Endothelial cell of umbilical vein (primary cell): Measurements from ENCODE around the gene SCGB1D1. TPM values are rescaled to one million over a fixed set of nuclear protein-coding genes. Genes with fewer than 3 reads are reported as not detected.

Source experiments
- BruUV-seq: library from RNA; stranded (reverse); fragments of 400-500 nt; replicated peaks from 2 replicates; lab custom pipeline; 2021; lab: Mats Ljungman, UMichigan
- CTCF ChIA-PET: fragments of 300-600, 350-600 bp; sonication (Branson Sonifier 250); formaldehyde crosslinking; loops from one replicate; lab custom pipeline; 2021; ENCODE audit warnings: antibody characterized with exemption, inconsistent platforms; lab: Charles Lee
- POLR2A ChIA-PET: fragments of 300-600, 350-600 bp; sonication (Branson Sonifier 250); formaldehyde crosslinking; loops from one replicate; lab custom pipeline; 2021; ENCODE audit warnings: antibody characterized with exemption, inconsistent platforms; lab: Charles Lee
- DNase-seq: peaks from one replicate; pipeline ENCODE4 v3.0.0-alpha.2; 2011; ENCODE audit warnings: low read depth, low spot score
- FAIRE-seq: peaks from 2 replicates; lab custom pipeline; 2011; peaks lifted over from hg19 to GRCh38; lab: Jason Lieb, UNC
- H2AFZ ChIP-seq: 2 replicates; pipeline ENCODE4 v1.6.0; 2012; ENCODE audit warnings: low read depth, low read length, control low read depth, inconsistent platforms
- H3K27ac ChIP-seq: 2 replicates; pipeline ENCODE4 v1.5.1; 2011; ENCODE audit warnings: low read depth, mild to moderate bottlenecking, control low read depth, low read length, moderate library complexity; ENCODE audit not compliant: insufficient read depth
- H3K27me3 ChIP-seq, 2 experiments: 2 replicates each; pipeline versions ENCODE4 v1.6.0 to v1.6.1; 2011; ENCODE audit warnings: low read length in 2 of 2, mixed read lengths in 1 of 2; ENCODE audit not compliant: control insufficient read depth in 2 of 2, insufficient read depth in 2 of 2
- H3K36me3 ChIP-seq, 2 experiments: 2 replicates in 1 of 2; 3 replicates in 1 of 2; pipeline ENCODE4 v1.5.1; 2011; ENCODE audit warnings: low read length in 2 of 2, mild to moderate bottlenecking in 1 of 2, moderate library complexity in 1 of 2; ENCODE audit not compliant: control insufficient read depth in 2 of 2, insufficient read depth in 2 of 2; ENCODE audit errors: extremely low read depth in 1 of 2
- H3K4me1 ChIP-seq: 3 replicates; pipeline ENCODE4 v1.5.1; 2011; ENCODE audit warnings: mild to moderate bottlenecking, low read length; ENCODE audit not compliant: control insufficient read depth, insufficient read depth; ENCODE audit errors: extremely low read depth
- H3K4me2 ChIP-seq: 2 replicates; pipeline ENCODE4 v1.6.1; 2011; ENCODE audit warnings: low read length, control low read depth, mixed read lengths; ENCODE audit not compliant: insufficient read depth
- H3K4me3 ChIP-seq, 3 experiments: fragments of 200-600 bp in 1 of 3; sonication (generic), shearing (Covaris generic) in 1 of 3; replicated peaks in 1 of 3; 2 replicates each; pipeline ENCODE4 v1.5.1; 2011 to 2016; ENCODE audit warnings: control low read depth in 3 of 3, low read length in 3 of 3, mild to moderate bottlenecking in 2 of 3, inconsistent platforms in 1 of 3, low read depth in 1 of 3, moderate library complexity in 1 of 3; ENCODE audit not compliant: insufficient read depth in 1 of 3
- H3K79me2 ChIP-seq: 2 replicates; pipeline ENCODE4 v1.6.0; 2012; ENCODE audit warnings: low read length, inconsistent platforms; ENCODE audit not compliant: control insufficient read depth, insufficient read depth
- H3K9ac ChIP-seq: replicated peaks from 2 replicates; pipeline ENCODE3; 2011; ENCODE audit warnings: low read length, control low read depth; ENCODE audit not compliant: insufficient read depth; ENCODE audit errors: extremely low read depth
- H3K9me1 ChIP-seq: replicated peaks from 3 replicates; pipeline ENCODE4 v1.6.0; 2011; ENCODE audit warnings: mild to moderate bottlenecking, low read length; ENCODE audit not compliant: control insufficient read depth, insufficient read depth; ENCODE audit errors: extremely low read depth
- H3K9me3 ChIP-seq: replicated peaks from 2 replicates; pipeline ENCODE4 v1.5.1; 2012; ENCODE audit warnings: low read length, inconsistent platforms; ENCODE audit not compliant: control insufficient read depth, insufficient read depth
- H4K20me1 ChIP-seq: replicated peaks from 2 replicates; pipeline ENCODE3; 2011; ENCODE audit warnings: mild to moderate bottlenecking, low read length; ENCODE audit not compliant: control insufficient read depth, insufficient read depth; ENCODE audit errors: extremely low read depth
- CTCF ChIP-seq, 2 donors: IDR thresholded peaks; 1 replicate in 1 of 2; 2 replicates in 1 of 2; pipeline ENCODE4 v1.5.1; 2011; ENCODE audit warnings: low read length in 2 of 2, mild to moderate bottlenecking in 2 of 2, moderate library complexity in 2 of 2, control low read depth in 1 of 2, inconsistent platforms in 1 of 2, low read depth in 1 of 2; ENCODE audit not compliant: insufficient read depth in 1 of 2; ENCODE audit errors: extremely low read depth in 1 of 2
- EZH2 ChIP-seq: IDR thresholded peaks from 2 replicates; pipeline ENCODE4 v1.6.1; 2012; ENCODE audit warnings: borderline replicate concordance, low read depth, mild to moderate bottlenecking, moderate library complexity, low read length, inconsistent platforms; ENCODE audit not compliant: severe bottlenecking
- FOS ChIP-seq: IDR thresholded peaks from 2 replicates; pipeline ENCODE4 v1.6.1; 2011; ENCODE audit warnings: mild to moderate bottlenecking, low read length, moderate library complexity, borderline replicate concordance; ENCODE audit not compliant: insufficient read depth
- GATA2 ChIP-seq: IDR thresholded peaks from 2 replicates; pipeline ENCODE4 v1.7.0; 2011; ENCODE audit warnings: low read depth, mild to moderate bottlenecking, moderate library complexity, mixed read lengths, low read length; ENCODE audit not compliant: insufficient read length, insufficient read depth
- JUN ChIP-seq: IDR thresholded peaks from 2 replicates; pipeline ENCODE4 v1.6.1; 2011; ENCODE audit warnings: borderline replicate concordance, low read depth; ENCODE audit not compliant: insufficient read length, insufficient read depth
- MAX ChIP-seq: IDR thresholded peaks from 2 replicates; pipeline ENCODE4 v1.6.1; 2011; ENCODE audit not compliant: insufficient read depth, insufficient read length
- MYC ChIP-seq: IDR thresholded peaks from one replicate; pipeline ENCODE4 v1.6.1; 2011; ENCODE audit warnings: mild to moderate bottlenecking, low read depth, low read length
- POLR2A ChIP-seq: IDR thresholded peaks from 2 replicates; pipeline ENCODE4 v1.6.1; 2012; ENCODE audit warnings: low read depth, mild to moderate bottlenecking, control low read depth, low read length
- POLR2AphosphoS5 ChIP-seq: IDR thresholded peaks from 2 replicates; pipeline ENCODE4 v1.6.1; 2012; ENCODE audit warnings: low read depth, mild to moderate bottlenecking, control low read depth, low read length, moderate library complexity; ENCODE audit not compliant: insufficient read depth
- dilution Hi-C: fragments of 300-500 bp; cut with MboI; formaldehyde crosslinking; loops from one replicate; pipeline ENCODE4 v1.15.0; 2019; ENCODE audit warnings: low sequenced_read_pairs; ENCODE audit not compliant: extremely low pct_ligation_motif_present
- intact Hi-C: fragments of 100-400 bp; cut with micrococcal nuclease; formaldehyde crosslinking; loops from one replicate; pipeline ENCODE4 v1.10.0; 2022
- polyA plus RNA-seq, 4 experiments: library from polyadenylated mRNA; depleted of rRNA in 3 of 4; stranded (reverse) in 3 of 4; unstranded in 1 of 4; fragments of >200 nt; gene quantifications; 2 replicates each; pipeline versions ENCODE4 v1.2.1 to v1.2.3, GENCODE V29; 2011 to 2012; ENCODE audit warnings: missing spikeins in 1 of 4
- total RNA-seq: library from RNA; stranded (reverse); gene quantifications from 2 replicates; pipeline ENCODE4 v1.2.3, GENCODE V29; 2021

SCGB1D1 gene
- total and polyA plus RNA-seq, 2 donors (not counting 3 experiments of a cell fraction or from before 2014, with no cell fraction given) = not detected

- H3K4me3 ChIP-seq = no peak overlapping the region
- H3K79me2 ChIP-seq = peaks cover 4% of the 10 kb centered on the region
- H3K27ac ChIP-seq = no peak overlapping the region
- DNase-seq (no peak), FAIRE-seq (no peak)
- intact Hi-C loops = loop anchor here (2.0 kb wide), 1 partner anchor 66 kb away; the partner anchor contains the start of gene SCGB2A1
- H3K9ac ChIP-seq = no peak overlapping the region
- H3K9me1 ChIP-seq = no peaks in the 10 kb centered on the region
- dilution Hi-C loops = no loop called here
- CTCF ChIA-PET = interaction anchor here (1.4 to 2.9 kb wide), 6 partner anchors 8 to 66 kb away, joined by 5 to 39 read pairs (median 11); partner anchors contain the start of gene SCGB2A1
- BruUV-seq = no TSS peak
- no peaks in the 10 kb centered on the region for H4K20me1 ChIP-seq
- H3K4me1 ChIP-seq = no peaks in the 10 kb centered on the region
- TF ChIP-seq CTCF (IDR thresholded peaks at IDR 0.05; ENCODE audit: extremely low read depth in 1 of 2, insufficient read depth in 1 of 2, low read depth in 1 of 2, low read length in 2 of 2) (no peak), GATA2 (no peak), FOS (no peak), POLR2A (no peak), POLR2AphosphoS5 (no peak), JUN (no peak), EZH2 (no peak), MAX (no peak), MYC (no peak)
- peaks cover 35 to 51% of the 10 kb centered on the region in 2 experiments for H3K36me3 ChIP-seq
- POLR2A ChIA-PET = no interaction called here
- H3K27me3 ChIP-seq = no peaks in the 10 kb centered on the region
- no peak overlapping the region for H3K4me2 ChIP-seq
- no peak overlapping the region for H2AFZ ChIP-seq
- no peaks in the 10 kb centered on the region for H3K9me3 ChIP-seq
Measured at GRCh38 chr11:62142921-62143320, 47.1 kb upstream of the SCGB1D1 start.
